T-helper 9 cell (primary cell): ENCODE measurements around the gene POU3F3.

ENCODE experiments used
- DNase-seq: peaks from one replicate; pipeline ENCODE4 v3.0.0-alpha.2; 2020
- total RNA-seq, 2 donors: gene quantifications; one replicate each; lab custom pipeline; 2026; lab: John Stamatoyannopoulos, UW

The POU3F3 gene
- total RNA-seq, result 0 reads per million in 2 donors

- DNase-seq, result no peak
Observed at GRCh38 chr2:104853534-104854497, at the start of gene POU3F3. TSS of gene POU3F3 (plus strand) at chr2:104854115. CDS start at chr2:104855511, 1,396 bp downstream.

- no peak for DNase-seq
Observed at GRCh38 chr2:104804148-104804890, 49.6 kb upstream of the POU3F3 start.

GRCh38 chr2:104812286-104812685 lies 41.6 kb upstream of the POU3F3 start:
- no peak for DNase-seq

- no peak for DNase-seq
Observed at GRCh38 chr2:104816143-104816542, 37.8 kb upstream of the POU3F3 start.

- DNase-seq, result no peak
Observed at GRCh38 chr2:104818264-104818663, 35.7 kb upstream of the POU3F3 start.

GRCh38 chr2:104820126-104820525 lies 33.8 kb upstream of the POU3F3 start:
- no peak for DNase-seq

GRCh38 chr2:104825124-104825865 lies 28.6 kb upstream of the POU3F3 start:
- DNase-seq, result no peak

GRCh38 chr2:104826016-104826415 lies 27.9 kb upstream of the POU3F3 start:
- no peak for DNase-seq

GRCh38 chr2:104831742-104832141 lies 22.2 kb upstream of the POU3F3 start:
- no peak for DNase-seq

- no peak for DNase-seq
Observed at GRCh38 chr2:104834431-104835153, 19.3 kb upstream of the POU3F3 start.

- no peak for DNase-seq
Observed at GRCh38 chr2:104836265-104836664, 17.6 kb upstream of the POU3F3 start.

- DNase-seq, result no peak
Observed at GRCh38 chr2:104836841-104837240, 17.1 kb upstream of the POU3F3 start.

- DNase-seq, result no peak
Observed at GRCh38 chr2:104840156-104840555, 13.8 kb upstream of the POU3F3 start.

GRCh38 chr2:104840893-104841585 lies 12.9 kb upstream of the POU3F3 start:
- DNase-seq, result no peak

GRCh38 chr2:104841744-104842143 lies 12.2 kb upstream of the POU3F3 start:
- no peak for DNase-seq

GRCh38 chr2:104844807-104845551 lies 8.9 kb upstream of the POU3F3 start:
- DNase-seq, result no peak

- no peak for DNase-seq
Observed at GRCh38 chr2:104845552-104845931, 8.4 kb upstream of the POU3F3 start.

- no peak for DNase-seq
Observed at GRCh38 chr2:104845946-104846785, 7.7 kb upstream of the POU3F3 start.

- no peak for DNase-seq
Observed at GRCh38 chr2:104846786-104847585, 6.9 kb upstream of the POU3F3 start.
